Fibroblast of gingiva (primary cell): ENCODE data around the gene DENND4C.
"Not testable (repeated sequence)": the region's sequence is repeated elsewhere in the genome, so short reads cannot be mapped to it uniquely, and the experiment has no call there.

Experiments used
- DNase-seq: peaks from one replicate; pipeline ENCODE4 v3.0.0-alpha.2; 2011; ENCODE audit warnings: low read depth

DENND4C gene

GRCh38 chr9:19266778-19267384 lies 36.4 kb downstream of the DENND4C start:
- DNase-seq: not testable (repeated sequence)

GRCh38 chr9:19269582-19269981 lies 39.1 kb downstream of the DENND4C start:
- no peak for DNase-seq

- no peak for DNase-seq
These were observed 40.0 kb downstream of the DENND4C start for GRCh38 chr9:19270421-19270949.

GRCh38 chr9:19271081-19271480 lies 40.6 kb downstream of the DENND4C start:
- peak; percentile 37 for DNase-seq

GRCh38 chr9:19281801-19282200 lies 51.3 kb downstream of the DENND4C start:
- no peak for DNase-seq

- DNase-seq: no peak
These were observed 52.7 kb downstream of the DENND4C start for GRCh38 chr9:19283072-19283710.

GRCh38 chr9:19284729-19285128 lies 54.2 kb downstream of the DENND4C start:
- no peak for DNase-seq

GRCh38 chr9:19286634-19287188 lies 56.2 kb downstream of the DENND4C start:
- no peak for DNase-seq

GRCh38 chr9:19288081-19288480 lies 57.6 kb downstream of the DENND4C start:
- DNase-seq: no peak

GRCh38 chr9:19290103-19290502 lies 59.6 kb downstream of the DENND4C start:
- DNase-seq: no peak

- DNase-seq: no peak
These were observed 63.7 kb downstream of the DENND4C start for GRCh38 chr9:19294219-19294618.

- DNase-seq: no peak
These were observed 68.0 kb downstream of the DENND4C start for GRCh38 chr9:19298436-19299000.

GRCh38 chr9:19303216-19303615 lies 72.7 kb downstream of the DENND4C start:
- no peak for DNase-seq

GRCh38 chr9:19306568-19306967 lies 76.1 kb downstream of the DENND4C start:
- DNase-seq: no peak

- DNase-seq: no peak
These were observed 79.8 kb downstream of the DENND4C start for GRCh38 chr9:19310246-19310645.

- DNase-seq: no peak
These were observed 83.1 kb downstream of the DENND4C start for GRCh38 chr9:19313573-19313972.

GRCh38 chr9:19320495-19320894 lies 90.0 kb downstream of the DENND4C start:
- DNase-seq: no peak

- no peak for DNase-seq
These were observed 101.4 kb downstream of the DENND4C start for GRCh38 chr9:19331877-19332276.

- no peak for DNase-seq
These were observed 105.7 kb downstream of the DENND4C start for GRCh38 chr9:19336166-19336565.

- no peak for DNase-seq
These were observed 112.5 kb downstream of the DENND4C start for GRCh38 chr9:19342947-19343346.

- DNase-seq: peak; percentile 7
These were observed 128.2 kb downstream of the DENND4C start for GRCh38 chr9:19358701-19359100.

- no peak for DNase-seq
These were observed 138.6 kb downstream of the DENND4C start for GRCh38 chr9:19369107-19369506.

GRCh38 chr9:19371942-19372341 lies 141.4 kb downstream of the DENND4C start:
- DNase-seq: peak; percentile 40
